Esophagus muscularis mucosa (tissue), 4 donors: ENCODE measurements around the gene HBB.
"Not testable (repeated sequence)": the region's sequence is repeated elsewhere in the genome, so short reads cannot be mapped to it uniquely, and the experiment has no call there.

Experiments used
- EP300 ChIP-seq: sonication (generic); formaldehyde crosslinking; IDR thresholded peaks from one replicate; pipeline ENCODE4 v1.6.1; 2017; ENCODE audit warnings: antibody characterized with exemption
- POLR2A ChIP-seq: fragments of 450-650 bp; IDR thresholded peaks from one replicate; pipeline ENCODE4 v1.6.1; 2017; ENCODE audit warnings: antibody characterized with exemption, moderate library complexity, mild to moderate bottlenecking, low read depth
- POLR2AphosphoS5 ChIP-seq, 2 donors: sonication (generic); formaldehyde crosslinking; IDR thresholded peaks; one replicate each; pipeline ENCODE4 v1.6.1; 2017; ENCODE audit warnings: antibody characterized with exemption in 2 of 2
- TF ChIP-seq, protein P1 (sequence below), 3 experiments: fragments of 200-600 bp in 2 of 3; fragments of 450-650 bp in 1 of 3; sonication (generic) in 2 of 3; IDR thresholded peaks; one replicate each; pipeline ENCODE4 v1.5.1; 2017 to 2019; ENCODE audit warnings: antibody characterized with exemption in 3 of 3, mild to moderate bottlenecking in 2 of 3, moderate library complexity in 1 of 3

DNA sequence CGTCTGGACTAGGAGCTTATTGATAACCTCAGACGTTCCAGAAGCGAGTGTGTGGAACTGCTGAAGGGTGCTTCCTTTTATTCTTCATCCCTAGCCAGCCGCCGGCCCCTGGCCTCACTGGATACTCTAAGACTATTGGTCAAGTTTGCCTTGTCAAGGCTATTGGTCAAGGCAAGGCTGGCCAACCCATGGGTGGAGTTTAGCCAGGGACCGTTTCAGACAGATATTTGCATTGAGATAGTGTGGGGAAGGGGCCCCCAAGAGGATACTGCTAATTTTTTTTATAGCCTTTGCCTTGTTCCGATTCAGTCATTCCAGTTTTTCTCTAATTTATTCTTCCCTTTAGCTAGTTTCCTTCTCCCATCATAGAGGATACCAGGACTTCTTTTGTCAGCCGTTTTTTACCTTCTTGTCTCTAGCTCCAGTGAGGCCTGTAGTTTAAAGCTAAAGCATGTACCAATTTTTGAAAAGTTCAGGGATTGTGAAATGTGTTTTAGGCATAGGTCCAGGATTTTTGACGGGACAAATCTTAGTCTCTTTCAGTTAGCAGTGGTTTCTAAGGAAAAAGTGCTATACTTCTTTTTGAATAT, 23.0 kb upstream of the HBB start, which contains the start of gene HBG1:
- TF ChIP-seq, protein P1, sequence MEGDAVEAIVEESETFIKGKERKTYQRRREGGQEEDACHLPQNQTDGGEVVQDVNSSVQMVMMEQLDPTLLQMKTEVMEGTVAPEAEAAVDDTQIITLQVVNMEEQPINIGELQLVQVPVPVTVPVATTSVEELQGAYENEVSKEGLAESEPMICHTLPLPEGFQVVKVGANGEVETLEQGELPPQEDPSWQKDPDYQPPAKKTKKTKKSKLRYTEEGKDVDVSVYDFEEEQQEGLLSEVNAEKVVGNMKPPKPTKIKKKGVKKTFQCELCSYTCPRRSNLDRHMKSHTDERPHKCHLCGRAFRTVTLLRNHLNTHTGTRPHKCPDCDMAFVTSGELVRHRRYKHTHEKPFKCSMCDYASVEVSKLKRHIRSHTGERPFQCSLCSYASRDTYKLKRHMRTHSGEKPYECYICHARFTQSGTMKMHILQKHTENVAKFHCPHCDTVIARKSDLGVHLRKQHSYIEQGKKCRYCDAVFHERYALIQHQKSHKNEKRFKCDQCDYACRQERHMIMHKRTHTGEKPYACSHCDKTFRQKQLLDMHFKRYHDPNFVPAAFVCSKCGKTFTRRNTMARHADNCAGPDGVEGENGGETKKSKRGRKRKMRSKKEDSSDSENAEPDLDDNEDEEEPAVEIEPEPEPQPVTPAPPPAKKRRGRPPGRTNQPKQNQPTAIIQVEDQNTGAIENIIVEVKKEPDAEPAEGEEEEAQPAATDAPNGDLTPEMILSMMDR (IDR thresholded peaks at IDR 0.05) = not testable (repeated sequence)
- not testable (repeated sequence) for TF ChIP-seq POLR2AphosphoS5 (IDR thresholded peaks at IDR 0.05); POLR2A; EP300
